SK-N-SH (cell line): ENCODE data around the gene RPS6KL1. TPM values are rescaled to one million over a fixed set of nuclear protein-coding genes. Genes with fewer than 3 reads are reported as not detected.

Source experiments
- CTCF ChIA-PET: fragments of 300-600, 350-600 bp; formaldehyde crosslinking; extraction: SDS; loops from one replicate; lab custom pipeline; 2021; lab: Yijun Ruan, JAX
- POLR2A ChIA-PET: fragments of 350-600 bp; sonication (Branson Sonifier 250); formaldehyde crosslinking; extraction: SDS; loops from one replicate; lab custom pipeline; 2020; ENCODE audit warnings: antibody characterized with exemption, inconsistent platforms; lab: Yijun Ruan, JAX
- DNase-seq: peaks from one replicate; pipeline ENCODE4 v3.0.0; 2012
- H2AFZ ChIP-seq: fragments of 200-600 bp; sonication (generic); 2 replicates; pipeline ENCODE4 v1.8.1; 2016; ENCODE audit warnings: antibody characterized with exemption, mild to moderate bottlenecking, low read depth
- H3F3A ChIP-seq: fragments of 200-600 bp; sonication (generic); replicated peaks from 2 replicates; pipeline ENCODE3; 2016; ENCODE audit warnings: antibody characterized with exemption, mild to moderate bottlenecking; ENCODE audit not compliant: insufficient read depth
- H3K27ac ChIP-seq, 2 experiments: fragments of 200-500 bp in 1 of 2; fragments of 200-600 bp in 1 of 2; sonication (Bioruptor generic) in 1 of 2; sonication (generic), shearing (Covaris generic) in 1 of 2; 2 replicates each; pipeline versions ENCODE4 v1.5.1 to v1.6.1; 2014 to 2016; ENCODE audit warnings: low read depth in 2 of 2, inconsistent platforms in 1 of 2, low read length in 1 of 2, mild to moderate bottlenecking in 1 of 2, mixed read lengths in 1 of 2
- H3K27me3 ChIP-seq: fragments of 200-600 bp; sonication (generic), shearing (Covaris generic); 2 replicates; pipeline ENCODE4 v1.6.1; 2016; ENCODE audit warnings: mixed run types; ENCODE audit not compliant: insufficient read depth
- H3K36me3 ChIP-seq, 2 experiments: fragments of 200-500 bp in 1 of 2; fragments of 200-600 bp in 1 of 2; sonication (Bioruptor generic) in 1 of 2; sonication (generic) in 1 of 2; replicated peaks in 1 of 2; 2 replicates each; pipeline versions ENCODE3 to v1.5.1; 2014 to 2016; ENCODE audit warnings: low read length in 1 of 2, mild to moderate bottlenecking in 1 of 2; ENCODE audit not compliant: insufficient read depth in 2 of 2, control insufficient read depth in 1 of 2
- H3K4me1 ChIP-seq, 2 experiments: fragments of 200-500 bp in 1 of 2; fragments of 200-600 bp in 1 of 2; sonication (Bioruptor generic) in 1 of 2; sonication (generic), shearing (Covaris generic) in 1 of 2; 2 replicates each; pipeline versions ENCODE4 v1.5.1 to v1.6.1; 2014 to 2016; ENCODE audit warnings: low read depth in 1 of 2, low read length in 1 of 2, mixed run types in 1 of 2; ENCODE audit not compliant: insufficient read depth in 2 of 2, control insufficient read depth in 1 of 2
- H3K4me2 ChIP-seq: fragments of 200-600 bp; sonication (generic), shearing (Covaris generic); 2 replicates; pipeline ENCODE4 v1.6.1; 2017; ENCODE audit warnings: mixed run types
- H3K4me3 ChIP-seq, 2 experiments: fragments of 200-500 bp in 1 of 2; fragments of 200-600 bp in 1 of 2; sonication (Bioruptor generic) in 1 of 2; sonication (generic), shearing (Covaris generic) in 1 of 2; 2 replicates each; pipeline versions ENCODE4 v1.5.1 to v1.8.1; 2014 to 2016; ENCODE audit warnings: low read depth in 2 of 2, inconsistent platforms in 1 of 2, low read length in 1 of 2, mild to moderate bottlenecking in 1 of 2, mixed read lengths in 1 of 2, moderate library complexity in 1 of 2
- H3K79me2 ChIP-seq: fragments of 200-600 bp; sonication (generic); 2 replicates; pipeline ENCODE4 v1.8.1; 2017; ENCODE audit warnings: mild to moderate bottlenecking; ENCODE audit not compliant: insufficient read depth
- H3K9ac ChIP-seq: fragments of 200-600 bp; sonication (generic); 2 replicates; pipeline ENCODE4 v1.6.1; 2017; ENCODE audit warnings: mixed run types
- H3K9me2 ChIP-seq: fragments of 200-600 bp; sonication (generic); 2 replicates; pipeline ENCODE4 v1.6.1; 2017; ENCODE audit warnings: mixed run types
- H3K9me3 ChIP-seq: fragments of 200-600 bp; sonication (generic); 2 replicates; pipeline ENCODE4 v1.6.1; 2017; ENCODE audit warnings: mixed run types, mild to moderate bottlenecking, moderate library complexity
- H4K20me1 ChIP-seq: fragments of 200-600 bp; sonication (generic); 2 replicates; pipeline ENCODE4 v1.6.1; 2017; ENCODE audit warnings: mild to moderate bottlenecking, mixed run types; ENCODE audit not compliant: insufficient read depth
- CHD2 ChIP-seq: fragments of 150-350 bp; IDR thresholded peaks from 2 replicates; pipeline ENCODE4 v1.6.1; 2018; ENCODE audit warnings: low read length; ENCODE audit not compliant: partially characterized antibody
- EP300 ChIP-seq, 2 experiments: IDR thresholded peaks; 2 replicates each; pipeline versions ENCODE4 v1.4.0 to v1.6.1; 2012; ENCODE audit warnings: borderline replicate concordance in 1 of 2, low read depth in 1 of 2, low read length in 1 of 2
- EZH2phosphoT487 ChIP-seq: fragments of 200-600 bp; sonication (generic); IDR thresholded peaks from 2 replicates; pipeline ENCODE4 v1.6.1; 2017; ENCODE audit warnings: low read depth, mixed run types, mild to moderate bottlenecking, antibody characterized with exemption, moderate library complexity, borderline replicate concordance
- FOSL2 ChIP-seq: IDR thresholded peaks from 2 replicates; pipeline ENCODE4 v1.4.0; 2012; ENCODE audit warnings: low read depth, mild to moderate bottlenecking, moderate library complexity, borderline replicate concordance
- FOXJ3 ChIP-seq: sonication (generic); formaldehyde crosslinking; IDR thresholded peaks from 2 replicates; pipeline ENCODE4 v1.5.1; 2020; ENCODE audit warnings: mild to moderate bottlenecking, missing genetic modification reagents
- JUND ChIP-seq: IDR thresholded peaks from 2 replicates; pipeline ENCODE4 v1.4.0; 2012
- MEF2A ChIP-seq: IDR thresholded peaks from 2 replicates; pipeline ENCODE4 v1.4.0; 2012; ENCODE audit warnings: low read depth, borderline replicate concordance
- MXI1 ChIP-seq: IDR thresholded peaks from 2 replicates; pipeline ENCODE4 v1.6.1; 2012; ENCODE audit warnings: mild to moderate bottlenecking, low read depth, low read length, improper control_type of control experiment
- NFIC ChIP-seq: IDR thresholded peaks from 2 replicates; pipeline ENCODE4 v1.4.0; 2012; ENCODE audit warnings: borderline replicate concordance
- NRF1 ChIP-seq: IDR thresholded peaks from 2 replicates; pipeline ENCODE4 v1.6.1; 2012; ENCODE audit warnings: low read depth, mild to moderate bottlenecking, low read length
- POLR2AphosphoS5 ChIP-seq: IDR thresholded peaks from 2 replicates; pipeline ENCODE4 v1.6.1; 2012; ENCODE audit warnings: low read depth, low read length
- RAD21 ChIP-seq: IDR thresholded peaks from 2 replicates; pipeline ENCODE4 v1.6.1; 2012; ENCODE audit warnings: mild to moderate bottlenecking, low read length
- RCOR1 ChIP-seq: fragments of 150-350 bp; IDR thresholded peaks from 2 replicates; pipeline ENCODE4 v1.6.1; 2017; ENCODE audit warnings: antibody characterized with exemption, low read length
- RFX5 ChIP-seq: IDR thresholded peaks from 2 replicates; pipeline ENCODE4 v1.6.1; 2012; ENCODE audit warnings: mild to moderate bottlenecking, improper control_type of control experiment, low read length
- RXRA ChIP-seq: IDR thresholded peaks from 2 replicates; pipeline ENCODE4 v1.4.0; 2012; ENCODE audit warnings: low read depth, mild to moderate bottlenecking, borderline replicate concordance
- SIN3A ChIP-seq: IDR thresholded peaks from 2 replicates; pipeline ENCODE4 v1.6.1; 2012; ENCODE audit warnings: low read depth, mild to moderate bottlenecking, low read length, moderate library complexity, borderline replicate concordance
- SMC3 ChIP-seq: IDR thresholded peaks from 2 replicates; pipeline ENCODE4 v1.6.1; 2012; ENCODE audit warnings: low read depth, low read length, improper control_type of control experiment
- TCF12 ChIP-seq: IDR thresholded peaks from 2 replicates; pipeline ENCODE4 v1.4.0; 2012
- TEAD4 ChIP-seq: IDR thresholded peaks from 2 replicates; pipeline ENCODE4 v1.4.0; 2012; ENCODE audit warnings: mild to moderate bottlenecking, borderline replicate concordance; ENCODE audit not compliant: insufficient read depth
- USF1 ChIP-seq: IDR thresholded peaks from 2 replicates; pipeline ENCODE4 v1.4.0; 2012; ENCODE audit warnings: low read depth, borderline replicate concordance
- YY1 ChIP-seq: IDR thresholded peaks from 2 replicates; pipeline ENCODE4 v1.4.0; 2012; ENCODE audit warnings: low read depth, mild to moderate bottlenecking
- WGBS: methylation state at CpG from one replicate; pipeline ENCODE4 v1.1.6; 2017; ENCODE audit warnings: low lambda C conversion rate; 5-methylcytosine and 5-hydroxymethylcytosine counted together
- polyA plus RNA-seq, 3 experiments: library from polyadenylated mRNA; depleted of rRNA; stranded (reverse); fragments of >200 nt; gene quantifications; 2 replicates each; pipeline ENCODE4 v1.2.3, GENCODE V29; 2012
- TF ChIP-seq, protein P1 (sequence below): IDR thresholded peaks from 2 replicates; pipeline ENCODE4 v1.4.0; 2012; ENCODE audit warnings: low read depth, borderline replicate concordance
- TF ChIP-seq, protein P2 (sequence below): IDR thresholded peaks from 2 replicates; pipeline ENCODE4; 2012

Gene RPS6KL1
- polyA plus RNA-seq, 1 of the 3 experiments (the other 2 are of a cell fraction), result 2.5 TPM

GRCh38 chr14:74938531-74939495, 15.8 kb upstream of the RPS6KL1 start:
- H3K9me3 ChIP-seq, result no peaks in the 10 kb centered on the region
- H3K9me2 ChIP-seq, result no peaks in the 10 kb centered on the region
- no peaks in the 10 kb centered on the region for H4K20me1 ChIP-seq
- no peak for DNase-seq
- H3K27ac ChIP-seq, result no peak overlapping the region
- CTCF ChIA-PET, result interaction anchor here (1.3 to 18.5 kb wide), 5 partner anchors 8 to 150 kb away, joined by 4 to 290 read pairs (median 6); partner anchors contain the start of gene RPS6KL1
- peaks cover 8 to 18% of the 10 kb centered on the region in 2 experiments; a peak in 3 of 4 replicates for H3K4me1 ChIP-seq
- TF ChIP-seq SIN3A (no peak), EP300 (IDR thresholded peaks at IDR 0.05; ENCODE audit: borderline replicate concordance in 1 of 2, low read depth in 1 of 2, low read length in 1 of 2) (no peak), NRF1 (no peak), RAD21 (no peak), FOXJ3 (CRISPR knock-in tag) (no peak), USF1 (no peak), TCF12 (no peak), RFX5 (no peak), JUND (no peak), RXRA (no peak), CHD2 (no peak), TEAD4 (no peak)
- TF ChIP-seq, all 33 proteins: peak for 0
- no peak overlapping the region for H3K4me3 ChIP-seq
- POLR2A ChIA-PET, result interaction anchor here (1.4 kb wide), 2 partner anchors 15 to 16 kb away, joined by 4 read pairs; partner anchors contain the start of gene RPS6KL1
- 91% methylated on average over 10 of the region's 10 CpGs for WGBS
- no peak overlapping the region for H2AFZ ChIP-seq
- H3K79me2 ChIP-seq, result no peaks in the 10 kb centered on the region
- H3K9ac ChIP-seq, result no peak overlapping the region
- H3F3A ChIP-seq, result peaks cover 6% of the 10 kb centered on the region
- no peak overlapping the region for H3K4me2 ChIP-seq
- H3K36me3 ChIP-seq, result no peaks in the 10 kb centered on the region
- H3K27me3 ChIP-seq, result no peaks in the 10 kb centered on the region

DNA sequence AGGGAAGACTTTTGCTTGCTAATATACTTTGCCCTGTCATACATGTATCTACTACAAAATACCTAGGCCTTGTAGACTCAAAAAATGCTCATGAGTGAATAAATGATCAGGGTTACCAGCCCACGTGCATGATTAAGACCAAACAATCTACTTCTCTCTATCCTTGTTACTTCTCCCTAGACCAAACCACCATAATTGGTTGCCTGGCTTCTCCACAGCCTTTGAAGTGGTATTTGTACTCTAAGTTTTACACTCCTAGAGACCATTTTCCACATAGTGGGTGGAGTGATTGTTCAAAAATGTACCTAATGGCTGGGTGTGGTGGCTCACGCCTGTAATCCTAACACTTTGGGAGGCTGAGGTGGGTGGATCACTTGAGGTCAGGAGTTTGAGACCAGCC, 14.1 kb upstream of the RPS6KL1 start:
- CTCF ChIA-PET, result interaction anchor here (1.2 to 18.5 kb wide), 4 partner anchors 9 to 151 kb away, joined by 3 to 290 read pairs (median 20); no protein-coding TSS in a partner anchor
- Histone ChIP-seq H3K4me1 (peaks cover 8 to 17% of the 10 kb centered on the region in 2 experiments; a peak in 3 of 4 replicates), H3K27ac (no peak overlapping the region), H3K79me2 (no peaks in the 10 kb centered on the region), H3K9me2 (no peaks in the 10 kb centered on the region), H3K4me2 (no peak overlapping the region), H2AFZ (no peak overlapping the region), H3K36me3 (no peaks in the 10 kb centered on the region), H3K27me3 (no peaks in the 10 kb centered on the region), H3K9ac (no peak overlapping the region), H3F3A (peaks cover 6% of the 10 kb centered on the region), H3K4me3 (no peak overlapping the region), H3K9me3 (no peaks in the 10 kb centered on the region), H4K20me1 (no peaks in the 10 kb centered on the region)
- DNase-seq, result no peak
- 65% methylated on average over 2 of the region's 2 CpGs for WGBS
- POLR2A ChIA-PET, result no interaction called here
- TF ChIP-seq, protein P1, sequence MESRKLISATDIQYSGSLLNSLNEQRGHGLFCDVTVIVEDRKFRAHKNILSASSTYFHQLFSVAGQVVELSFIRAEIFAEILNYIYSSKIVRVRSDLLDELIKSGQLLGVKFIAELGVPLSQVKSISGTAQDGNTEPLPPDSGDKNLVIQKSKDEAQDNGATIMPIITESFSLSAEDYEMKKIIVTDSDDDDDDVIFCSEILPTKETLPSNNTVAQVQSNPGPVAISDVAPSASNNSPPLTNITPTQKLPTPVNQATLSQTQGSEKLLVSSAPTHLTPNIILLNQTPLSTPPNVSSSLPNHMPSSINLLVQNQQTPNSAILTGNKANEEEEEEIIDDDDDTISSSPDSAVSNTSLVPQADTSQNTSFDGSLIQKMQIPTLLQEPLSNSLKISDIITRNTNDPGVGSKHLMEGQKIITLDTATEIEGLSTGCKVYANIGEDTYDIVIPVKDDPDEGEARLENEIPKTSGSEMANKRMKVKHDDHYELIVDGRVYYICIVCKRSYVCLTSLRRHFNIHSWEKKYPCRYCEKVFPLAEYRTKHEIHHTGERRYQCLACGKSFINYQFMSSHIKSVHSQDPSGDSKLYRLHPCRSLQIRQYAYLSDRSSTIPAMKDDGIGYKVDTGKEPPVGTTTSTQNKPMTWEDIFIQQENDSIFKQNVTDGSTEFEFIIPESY, result no peak
- TF ChIP-seq EZH2phosphoT487, result no peak
- no peak for TF ChIP-seq SIN3A
- TF ChIP-seq USF1, result no peak
- TF ChIP-seq RCOR1, result no peak
- TF ChIP-seq, protein P2, sequence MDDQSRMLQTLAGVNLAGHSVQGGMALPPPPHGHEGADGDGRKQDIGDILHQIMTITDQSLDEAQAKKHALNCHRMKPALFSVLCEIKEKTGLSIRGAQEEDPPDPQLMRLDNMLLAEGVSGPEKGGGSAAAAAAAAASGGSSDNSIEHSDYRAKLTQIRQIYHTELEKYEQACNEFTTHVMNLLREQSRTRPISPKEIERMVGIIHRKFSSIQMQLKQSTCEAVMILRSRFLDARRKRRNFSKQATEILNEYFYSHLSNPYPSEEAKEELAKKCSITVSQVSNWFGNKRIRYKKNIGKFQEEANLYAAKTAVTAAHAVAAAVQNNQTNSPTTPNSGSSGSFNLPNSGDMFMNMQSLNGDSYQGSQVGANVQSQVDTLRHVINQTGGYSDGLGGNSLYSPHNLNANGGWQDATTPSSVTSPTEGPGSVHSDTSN, result no peak
- TF ChIP-seq SMC3, result no peak
- TF ChIP-seq POLR2AphosphoS5, result no peak
- TF ChIP-seq FOSL2, result no peak
- TF ChIP-seq RXRA, result no peak
- TF ChIP-seq RFX5, result no peak
- no peak for TF ChIP-seq MEF2A
- TF ChIP-seq YY1, result no peak
- TF ChIP-seq NFIC, result no peak
- no peak for TF ChIP-seq EP300 (IDR thresholded peaks at IDR 0.05; ENCODE audit: borderline replicate concordance in 1 of 2, low read depth in 1 of 2, low read length in 1 of 2)
- no peak for TF ChIP-seq MXI1
